ENCODE measurements around the gene NFAT5.
A peak's percentile ranks its signal among the peaks of the same experiment; 100 is the strongest.
"Not testable (repeated sequence)": the region's sequence is repeated elsewhere in the genome, so short reads cannot be mapped to it uniquely, and the experiment has no call there.

Gene NFAT5

DNA sequence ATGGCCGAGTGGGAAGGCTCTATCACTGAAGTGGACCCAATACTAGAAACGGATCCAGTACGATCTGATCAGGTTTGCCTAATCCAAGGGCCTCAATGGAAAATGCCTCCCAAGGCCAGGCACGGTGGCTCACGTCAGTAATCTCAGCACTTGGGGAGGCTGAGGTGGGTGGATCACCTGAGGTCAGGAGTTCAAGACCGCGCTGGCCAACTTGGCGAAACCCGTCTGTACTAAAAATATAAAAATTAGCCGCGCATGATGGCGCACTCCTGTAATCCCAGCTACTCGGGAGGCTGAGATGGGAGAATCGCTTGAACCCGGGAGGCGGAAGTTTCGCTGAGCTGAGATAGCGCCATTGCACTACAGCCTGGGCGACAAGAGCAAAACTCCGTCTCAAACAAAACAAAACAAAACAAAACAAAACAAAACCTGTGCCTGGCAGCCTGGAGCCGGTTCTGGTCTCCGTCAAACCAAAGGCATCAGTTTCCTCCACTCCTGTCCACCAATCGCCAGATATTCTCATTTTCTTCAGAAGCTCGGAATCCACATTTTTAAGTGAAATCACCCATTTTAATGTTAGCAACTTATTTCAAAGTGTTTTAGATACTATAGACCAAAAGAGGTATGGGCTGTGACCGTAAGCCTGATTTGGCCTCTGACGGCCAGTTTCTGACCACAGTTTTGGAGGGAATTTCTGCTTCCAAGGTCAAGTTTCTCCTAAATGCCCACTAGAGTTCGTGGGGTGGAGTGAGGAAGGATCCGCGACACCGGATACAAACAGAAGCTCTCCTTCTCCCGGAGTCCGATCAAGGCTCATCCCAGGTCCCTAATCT, 159.9 kb downstream of the NFAT5 start:
- Mint-ChIP-seq H3K4me3 (peak overlapping the region; percentile 96 to 100), H3K27me3 (no peaks in the 10 kb centered on the region), H3K36me3 (peaks cover 7 to 20% of the 10 kb centered on the region in 2 donors), H3K4me1 (peaks cover 28 to 38% of the 10 kb centered on the region in 2 donors), H3K9me3 (no peaks in the 10 kb centered on the region), H3K27ac (peak overlapping the region; percentile 99)
- no peak for ATAC-seq (replicated peaks)
- no peak for DNase-seq

DNA sequence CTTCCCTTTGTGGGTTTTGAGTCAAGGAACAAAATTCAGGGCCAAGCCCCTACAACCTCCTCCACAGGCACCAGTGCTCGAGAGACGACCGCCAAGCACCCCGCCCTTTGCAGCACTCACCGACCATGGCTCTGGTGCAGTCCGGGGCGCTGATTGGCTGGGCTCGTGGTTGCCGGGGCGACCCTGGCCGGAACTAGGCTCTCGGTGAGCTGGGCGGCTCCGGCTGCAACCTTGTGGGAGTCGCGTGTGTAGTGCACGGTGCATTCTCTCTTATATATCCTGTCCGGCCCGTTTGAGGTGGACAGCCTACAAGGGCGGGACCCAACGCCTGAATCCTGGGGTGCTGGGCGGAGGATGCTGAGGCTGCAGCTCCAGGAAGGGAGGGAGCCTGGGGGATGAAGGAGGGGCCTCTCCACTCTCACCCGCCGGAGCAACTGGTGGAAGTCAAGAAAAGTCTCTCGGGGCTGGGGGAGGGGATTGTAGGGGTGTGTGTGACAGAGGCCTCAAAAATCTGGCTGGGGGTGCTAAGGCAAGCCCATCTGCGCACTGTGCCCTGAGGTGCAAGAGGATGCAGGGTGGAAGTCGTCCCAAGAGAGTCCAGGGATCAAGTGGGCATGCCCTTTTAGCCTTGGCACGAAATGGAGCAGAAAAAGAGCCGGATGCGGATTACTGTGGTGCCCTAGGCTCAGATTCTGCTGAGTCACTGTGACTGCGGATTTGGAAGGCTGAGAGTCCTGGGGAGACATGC, 160.7 kb downstream of the NFAT5 start, which contains the start of gene NQO1:
TSS of gene NQO1 (minus strand) at position 248 of the 748 bp plus-strand sequence. CDS start at position 127, 121 bp downstream.
- DNase-seq (peak; percentile 89), ATAC-seq (replicated peaks) (peak; percentile 99)
- Mint-ChIP-seq H3K36me3 (peaks cover 3 to 16% of the 10 kb centered on the region in 2 donors), H3K9me3 (no peaks in the 10 kb centered on the region), H3K4me1 (peaks cover 28 to 38% of the 10 kb centered on the region in 2 donors), H3K27me3 (no peaks in the 10 kb centered on the region), H3K27ac (peak within 1 kb of the TSS; percentile 99), H3K4me3 (peak within 1 kb of the TSS; percentile 96 to 100)

DNA sequence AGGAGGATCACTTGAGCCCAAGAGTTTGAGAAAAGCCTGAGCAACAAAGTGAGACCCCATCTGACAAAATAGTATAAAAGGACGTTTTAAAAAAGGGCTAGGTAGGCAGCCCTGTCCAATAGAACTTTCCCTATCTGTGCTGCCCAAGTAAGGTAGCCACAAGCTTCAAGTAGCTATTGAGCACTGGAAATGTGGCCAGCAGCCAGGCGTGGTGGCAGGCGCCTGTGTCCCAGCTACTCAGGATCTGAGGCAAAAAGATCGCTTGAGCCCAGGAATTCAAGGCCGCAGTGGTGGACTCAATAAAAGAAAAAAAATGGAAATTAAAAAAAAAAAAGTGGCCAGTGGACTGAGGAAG, 162.1 kb downstream of the NFAT5 start:
- no peaks in the 10 kb centered on the region for H3K9me3 Mint-ChIP-seq
- ATAC-seq (replicated peaks), result no peak
- peaks cover 5 to 15% of the 10 kb centered on the region in 2 donors for H3K36me3 Mint-ChIP-seq
- no peak for DNase-seq
- H3K4me3 Mint-ChIP-seq, result peak overlapping the region in 1 of 2 donors; percentile 96
- peaks cover 24 to 32% of the 10 kb centered on the region in 2 donors for H3K4me1 Mint-ChIP-seq
- H3K27me3 Mint-ChIP-seq, result no peaks in the 10 kb centered on the region
- H3K27ac Mint-ChIP-seq, result peak overlapping the region; percentile 99

DNA sequence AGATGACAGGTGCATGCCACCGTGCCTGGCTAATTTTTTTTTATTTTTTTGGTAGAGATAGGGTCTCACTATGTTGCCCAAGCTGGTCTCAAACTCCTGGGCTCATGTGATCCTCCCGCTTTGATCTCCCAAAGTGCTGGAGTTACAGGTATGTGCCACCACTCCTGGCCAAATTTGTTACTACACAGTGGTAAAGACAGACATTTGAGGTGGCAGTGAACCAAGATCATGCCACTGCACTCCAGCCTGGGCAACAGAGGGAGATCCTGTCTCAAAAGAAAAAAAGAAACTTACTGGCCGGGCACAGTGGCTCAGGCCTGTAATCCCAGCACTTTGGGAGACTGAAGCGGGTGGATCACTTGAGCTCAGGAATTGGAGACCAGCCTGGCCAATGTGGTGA, 163.3 kb downstream of the NFAT5 start:
- DNase-seq; H3K4me3 Mint-ChIP-seq; H3K27me3 Mint-ChIP-seq; ATAC-seq (replicated peaks); H3K27ac Mint-ChIP-seq; H3K9me3 Mint-ChIP-seq; H3K36me3 Mint-ChIP-seq: not testable (repeated sequence)
- H3K4me1 Mint-ChIP-seq, result peaks cover 21 to 30% of the 10 kb centered on the region in 2 donors

DNA sequence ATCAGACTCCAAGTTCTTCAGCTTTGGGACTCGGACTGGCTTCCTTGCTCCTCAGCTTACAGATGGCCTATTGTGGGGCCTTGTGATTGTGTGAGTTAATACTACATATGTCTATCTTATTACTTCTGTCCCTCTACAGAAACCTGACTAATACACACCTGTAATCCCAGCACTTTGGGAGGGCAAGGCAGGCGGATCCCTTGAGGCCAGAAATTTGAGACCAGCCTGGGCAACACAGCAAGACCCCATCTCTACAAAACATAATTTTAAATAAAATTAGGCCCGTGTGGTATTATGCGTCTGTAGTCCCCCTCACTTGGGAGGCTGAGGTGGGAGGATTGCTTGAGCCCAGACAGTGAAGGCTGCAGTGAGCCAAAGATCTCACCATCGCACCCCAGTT, 165.5 kb downstream of the NFAT5 start:
- not testable (repeated sequence) for H3K27me3 Mint-ChIP-seq; DNase-seq; ATAC-seq (replicated peaks); H3K4me3 Mint-ChIP-seq; H3K27ac Mint-ChIP-seq; H3K9me3 Mint-ChIP-seq
- Mint-ChIP-seq H3K36me3 (peaks cover 2 to 10% of the 10 kb centered on the region in 2 donors), H3K4me1 (peaks cover 9 to 18% of the 10 kb centered on the region in 2 donors)

DNA sequence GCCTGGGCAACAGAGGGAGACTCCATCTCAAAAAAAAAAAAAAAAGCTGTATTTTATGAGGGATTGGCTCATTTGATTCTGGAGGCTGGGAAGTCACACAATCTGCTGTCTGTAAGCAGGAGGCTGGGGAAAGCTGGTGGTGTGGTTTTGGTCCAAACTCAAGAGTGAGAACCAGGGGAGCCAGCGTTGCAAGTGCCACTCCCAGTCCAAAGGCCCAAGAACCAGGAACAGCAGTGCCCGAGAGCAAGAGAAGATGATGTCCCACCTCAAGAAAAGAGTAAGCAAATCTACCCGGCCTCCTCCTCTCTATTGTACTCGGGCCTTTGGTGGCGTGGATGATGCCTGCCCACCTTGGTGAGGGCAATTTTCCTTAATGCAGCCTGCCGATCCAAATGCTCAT, 166.3 kb downstream of the NFAT5 start:
- no peak for DNase-seq
- H3K4me1 Mint-ChIP-seq, result peaks cover 1 to 10% of the 10 kb centered on the region in 2 donors
- H3K9me3 Mint-ChIP-seq, result no peaks in the 10 kb centered on the region
- H3K27me3 Mint-ChIP-seq, result no peaks in the 10 kb centered on the region
- H3K4me3 Mint-ChIP-seq, result no peak overlapping the region
- H3K36me3 Mint-ChIP-seq, result peaks cover 2 to 4% of the 10 kb centered on the region in 2 donors
- no peak for ATAC-seq (replicated peaks)
- no peak overlapping the region for H3K27ac Mint-ChIP-seq

DNA sequence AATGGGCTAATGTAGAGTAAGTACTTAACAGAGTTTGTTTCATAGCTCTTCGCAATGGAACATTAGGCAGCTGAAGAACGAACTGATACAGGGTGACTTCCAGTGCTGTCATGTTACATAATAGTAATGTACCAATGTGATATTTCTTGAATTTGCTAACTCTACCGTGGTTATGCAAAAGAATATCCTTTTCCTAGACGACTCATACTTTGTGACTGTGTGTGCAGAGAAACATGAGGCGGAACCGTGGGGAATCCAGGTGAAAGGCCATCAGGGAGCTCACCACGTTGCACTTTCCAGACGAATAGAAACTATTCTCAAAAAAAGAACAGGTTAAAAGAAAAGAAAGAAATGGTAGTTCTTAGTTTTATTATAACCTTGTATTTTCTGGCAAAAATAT, 175.8 kb downstream of the NFAT5 start:
- peaks cover 42 to 46% of the 10 kb centered on the region in 2 donors for H3K36me3 Mint-ChIP-seq
- H3K4me3 Mint-ChIP-seq, result no peak overlapping the region
- no peaks in the 10 kb centered on the region for H3K9me3 Mint-ChIP-seq
- ATAC-seq (replicated peaks) (peak in 1 of 2 donors; percentile 36), DNase-seq (no peak)
- no peak overlapping the region for H3K27ac Mint-ChIP-seq
- peaks cover 9% of the 10 kb centered on the region in 2 donors for H3K4me1 Mint-ChIP-seq
- H3K27me3 Mint-ChIP-seq, result no peaks in the 10 kb centered on the region

DNA sequence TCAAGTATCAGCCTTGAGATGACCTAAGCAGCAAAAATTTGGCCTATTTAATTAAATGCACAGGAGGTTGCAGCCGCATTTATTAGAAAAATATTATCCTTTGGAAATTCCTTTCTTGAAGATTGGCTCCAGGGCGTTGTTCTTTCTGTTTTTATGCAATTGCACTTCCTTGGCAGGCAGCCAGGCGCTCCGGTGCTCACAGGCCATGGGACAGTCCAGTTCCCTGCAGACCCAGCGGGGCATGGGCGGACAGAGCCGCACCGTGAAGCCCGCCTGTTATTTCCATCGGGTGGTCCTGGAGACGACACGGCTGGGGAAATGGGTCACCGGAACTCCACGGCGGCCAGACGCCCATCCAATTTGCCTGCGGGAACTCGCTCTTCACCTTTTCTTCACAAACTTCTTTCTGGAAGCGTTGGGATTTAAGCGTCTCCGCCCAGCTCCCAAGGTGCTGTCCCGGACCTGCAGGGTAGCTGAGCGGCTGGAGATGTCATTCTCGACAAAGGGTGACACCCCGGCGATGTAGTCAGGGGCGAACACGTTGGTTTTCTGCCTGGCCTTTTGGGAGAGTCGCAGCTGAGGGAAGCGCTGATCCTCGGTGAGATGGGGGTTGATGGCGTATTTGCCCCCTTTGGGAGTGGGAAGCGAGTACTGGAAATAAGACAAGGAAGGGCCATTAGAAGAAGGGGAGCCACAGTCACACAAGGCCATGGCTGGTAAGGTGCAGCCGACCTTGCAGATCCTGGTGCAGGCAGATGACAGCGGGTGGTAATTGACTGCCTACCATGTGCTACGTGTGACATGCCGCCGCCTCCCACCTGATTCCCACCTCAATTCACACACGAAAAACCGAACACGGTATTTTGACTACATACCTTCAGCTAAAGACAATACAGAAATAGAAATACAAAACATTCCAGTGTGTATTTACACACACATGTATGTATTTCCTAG, 176.5 kb downstream of the NFAT5 start:
- Mint-ChIP-seq H3K27me3 (no peaks in the 10 kb centered on the region), H3K4me3 (no peak overlapping the region), H3K4me1 (peaks cover 9 to 10% of the 10 kb centered on the region in 2 donors), H3K27ac (peak overlapping the region; percentile 79), H3K9me3 (no peaks in the 10 kb centered on the region), H3K36me3 (peaks cover 45 to 50% of the 10 kb centered on the region in 2 donors)
- no peak for DNase-seq
- no peak for ATAC-seq (replicated peaks)

DNA sequence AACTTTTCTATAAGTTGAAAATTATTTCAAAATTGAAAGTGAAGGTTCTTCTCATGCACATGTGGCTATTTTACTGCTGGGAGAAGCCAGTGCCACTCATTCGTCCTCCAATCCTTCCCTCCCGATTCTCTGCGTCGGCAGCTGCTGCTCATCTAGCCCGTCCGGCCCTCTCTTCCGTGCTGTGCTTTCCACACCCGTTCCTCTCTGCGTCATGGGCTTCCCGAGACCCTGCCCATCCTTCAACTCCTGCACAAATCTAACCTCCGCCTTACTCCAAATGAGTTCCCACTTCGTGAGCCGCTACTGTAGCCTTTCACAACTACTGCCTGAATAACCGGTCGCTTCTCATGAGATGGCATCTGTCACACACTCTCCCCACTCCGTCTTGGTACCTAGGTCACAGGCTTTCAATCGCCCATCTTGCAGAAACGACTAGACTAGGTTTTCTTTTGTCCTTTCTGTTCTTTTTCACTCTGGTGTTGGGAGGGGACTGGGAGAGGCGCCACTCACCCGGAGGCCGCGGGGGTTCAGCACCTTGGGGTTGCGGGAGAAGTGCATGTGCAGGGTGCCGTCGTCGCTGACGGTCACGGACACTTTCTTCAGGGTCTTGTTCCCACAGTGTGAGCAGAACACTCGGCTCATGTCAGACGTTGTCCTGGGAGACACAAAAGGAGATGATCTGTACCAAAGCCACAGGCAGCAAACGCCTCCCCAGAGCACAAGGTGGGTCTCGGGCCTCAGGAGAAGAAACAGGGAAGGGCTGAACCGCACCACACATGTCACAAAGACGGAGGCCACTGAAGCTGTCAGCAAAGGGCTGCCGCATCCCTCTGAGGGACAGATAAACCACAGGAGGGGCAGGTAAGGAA, 178.8 kb downstream of the NFAT5 start:
- H3K36me3 Mint-ChIP-seq, result peaks cover 46 to 68% of the 10 kb centered on the region in 2 donors
- H3K4me3 Mint-ChIP-seq, result no peak overlapping the region

DNA sequence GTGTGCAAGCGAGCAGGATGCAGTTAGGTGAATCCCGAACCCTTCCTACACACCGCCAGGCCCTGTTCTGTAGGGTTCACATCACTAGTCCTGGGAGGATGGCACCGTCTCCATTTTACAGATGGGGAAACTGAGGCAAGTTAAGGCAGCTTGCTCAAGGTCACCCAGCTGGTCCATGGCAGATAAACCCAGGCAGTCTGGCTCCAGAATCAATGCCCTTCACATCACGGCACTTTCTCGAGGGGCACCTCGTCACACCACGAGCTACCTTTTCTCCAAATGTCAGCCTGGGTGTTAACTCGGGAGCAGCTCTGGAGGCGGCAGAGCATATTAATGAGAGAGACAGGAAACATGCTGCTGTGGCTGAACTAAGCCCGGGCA, 179.5 kb downstream of the NFAT5 start:
- no peaks in the 10 kb centered on the region for H3K27me3 Mint-ChIP-seq
- DNase-seq, result no peak
- no peaks in the 10 kb centered on the region for H3K9me3 Mint-ChIP-seq
- peaks cover 14 to 15% of the 10 kb centered on the region in 2 donors for H3K4me1 Mint-ChIP-seq
- H3K36me3 Mint-ChIP-seq, result peaks cover 41 to 64% of the 10 kb centered on the region in 2 donors
- no peak overlapping the region for H3K27ac Mint-ChIP-seq
- no peak for ATAC-seq (replicated peaks)
- no peak overlapping the region for H3K4me3 Mint-ChIP-seq

More for the DNA sequence above, 178.8 kb downstream of the NFAT5 start:
- no peaks in the 10 kb centered on the region for H3K9me3 Mint-ChIP-seq
- DNase-seq (no peak), ATAC-seq (replicated peaks) (no peak)
- H3K4me1 Mint-ChIP-seq, result peaks cover 14 to 15% of the 10 kb centered on the region in 2 donors
- peak overlapping the region; percentile 72 for H3K27ac Mint-ChIP-seq
- no peaks in the 10 kb centered on the region for H3K27me3 Mint-ChIP-seq

DNA sequence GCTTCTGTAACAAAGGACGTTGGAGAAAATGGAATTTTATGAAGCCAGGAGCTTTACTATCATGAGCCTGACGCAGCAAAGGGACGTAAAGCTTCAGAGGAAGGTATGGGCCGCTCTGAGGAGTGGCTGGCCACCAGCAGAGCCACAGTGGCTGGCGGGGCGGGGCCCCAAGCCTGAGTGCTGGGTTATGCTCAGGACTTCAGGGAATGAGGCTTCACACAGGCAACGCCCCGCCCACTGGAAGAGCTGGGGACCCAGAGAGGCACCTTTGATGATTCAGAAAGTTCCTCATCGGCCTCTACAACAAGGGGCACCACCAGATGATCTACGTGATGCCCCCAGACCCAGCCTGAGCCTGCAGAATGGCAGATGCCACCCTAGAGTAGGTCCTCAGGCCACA, 180.2 kb downstream of the NFAT5 start:
- DNase-seq, result no peak

DNA sequence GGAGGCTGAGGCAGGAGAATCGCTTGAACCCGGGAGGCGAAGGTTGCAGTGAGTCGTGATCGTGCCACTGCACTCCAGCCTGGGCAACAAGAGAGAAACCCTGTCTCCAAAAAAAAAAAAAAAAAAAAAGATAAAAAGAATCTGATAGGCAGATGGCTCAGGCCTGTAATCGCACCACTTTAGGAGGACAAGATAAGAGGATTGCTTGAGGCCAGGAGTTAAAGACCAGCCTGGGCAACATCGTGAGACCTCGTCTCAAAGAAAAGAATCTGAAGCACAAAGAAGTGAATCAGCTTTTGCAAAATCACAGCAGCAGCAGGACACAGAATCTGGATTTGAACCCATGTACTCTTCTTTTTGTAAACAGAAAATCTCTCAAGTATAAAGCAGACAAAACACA, 181.3 kb downstream of the NFAT5 start:
- Mint-ChIP-seq H3K27me3 (no peaks in the 10 kb centered on the region), H3K36me3 (peaks cover 34 to 63% of the 10 kb centered on the region in 2 donors), H3K4me1 (peaks cover 14 to 15% of the 10 kb centered on the region in 2 donors), H3K27ac (peak overlapping the region; percentile 6), H3K9me3 (no peaks in the 10 kb centered on the region), H3K4me3 (no peak overlapping the region)
- no peak for DNase-seq
- ATAC-seq (replicated peaks), result no peak

More for the DNA sequence above, 180.2 kb downstream of the NFAT5 start:
- no peak for ATAC-seq (replicated peaks)
- Mint-ChIP-seq H3K27ac (no peak overlapping the region), H3K36me3 (peaks cover 37 to 60% of the 10 kb centered on the region in 2 donors), H3K4me1 (peaks cover 14 to 15% of the 10 kb centered on the region in 2 donors), H3K9me3 (no peaks in the 10 kb centered on the region), H3K27me3 (no peaks in the 10 kb centered on the region), H3K4me3 (no peak overlapping the region)

DNA sequence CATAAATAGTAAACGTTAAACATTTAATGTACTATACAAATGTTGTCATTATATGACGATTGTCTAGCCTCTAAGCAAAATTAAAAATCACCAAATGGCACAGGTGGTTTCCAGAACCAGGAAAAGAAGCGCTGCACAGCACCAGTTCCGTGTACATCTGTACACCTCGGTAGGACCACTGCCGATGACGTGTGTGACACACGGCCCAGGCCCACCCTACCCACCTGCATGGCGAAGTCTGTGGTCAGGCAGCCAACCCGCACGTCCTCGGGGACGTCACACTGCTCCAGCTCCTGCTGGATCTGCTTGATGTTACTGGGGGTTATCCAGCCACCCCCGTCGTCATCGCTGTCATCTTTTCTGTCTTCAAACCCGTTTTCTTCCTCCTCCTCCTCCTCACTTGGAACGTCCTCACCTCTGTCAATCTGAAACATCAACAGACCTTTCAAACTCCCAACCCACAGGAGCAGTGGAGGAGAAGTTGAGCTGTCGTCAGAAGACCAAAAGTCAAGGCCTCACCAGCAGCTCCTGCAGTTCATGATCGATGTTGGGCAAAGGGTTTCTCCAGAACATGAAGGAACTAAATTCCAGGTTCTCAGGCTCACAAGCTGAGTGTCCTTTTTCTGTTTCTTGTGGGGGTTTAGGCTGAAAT, 183.1 kb downstream of the NFAT5 start:
- Mint-ChIP-seq H3K4me1 (peaks cover 8 to 24% of the 10 kb centered on the region in 2 donors), H3K9me3 (no peaks in the 10 kb centered on the region), H3K27me3 (no peaks in the 10 kb centered on the region), H3K36me3 (peaks cover 29 to 58% of the 10 kb centered on the region in 2 donors), H3K4me3 (no peak overlapping the region), H3K27ac (no peak overlapping the region)
- ATAC-seq (replicated peaks), result no peak
- no peak for DNase-seq

All from stimulated activated naive B cell treated with anti-CD40 and anti-IgM and Interleukin-4, amounts not matched to agents 10 μg/mL and 1 μg/mL and 100 μg/mL, for 72 hours (primary cell).